WTC11 (cell line): Measurements from ENCODE around the gene RTN4.

Experiments
- E2F4 ChIP-seq: sonication (generic); formaldehyde crosslinking; IDR thresholded peaks from 2 replicates; pipeline ENCODE4 v1.8.1; 2022; ENCODE audit warnings: low read depth, mild to moderate bottlenecking, moderate library complexity, missing genetic modification reagents, borderline replicate concordance
- ZNF219 ChIP-seq: sonication (generic); formaldehyde crosslinking; IDR thresholded peaks from 2 replicates; pipeline ENCODE4 v1.8.0; 2023; ENCODE audit warnings: missing genetic modification reagents, mild to moderate bottlenecking, borderline replicate concordance

DNA sequence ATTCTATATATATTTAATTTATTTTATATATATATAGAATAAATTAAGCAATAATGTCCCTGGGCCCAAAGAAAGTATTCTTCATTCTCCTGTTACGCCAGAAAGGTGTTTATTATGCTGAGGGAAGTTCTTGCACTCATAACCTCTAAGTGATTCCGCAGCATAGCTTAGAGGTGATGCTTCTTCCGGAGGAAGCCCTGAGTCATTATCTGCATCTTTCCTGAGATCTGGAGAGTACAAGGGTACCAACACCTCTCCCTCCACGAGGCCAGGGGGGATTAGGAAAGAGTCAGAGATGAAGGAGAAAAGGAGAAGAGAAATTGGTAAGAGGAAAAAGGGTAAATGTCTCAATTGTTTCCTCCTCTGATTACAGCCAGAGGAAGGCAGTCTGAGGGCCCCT lies 43.1 kb upstream of the RTN4 start:
- TF ChIP-seq ZNF219 (CRISPR knock-in tag), result no peak
- no peak for TF ChIP-seq E2F4 (CRISPR knock-in tag)
